GM10847 (cell line): ENCODE measurements around the gene ZNF48.

Experiments
- POLR2A ChIP-seq: IDR thresholded peaks from 2 replicates; pipeline ENCODE4 v1.6.1; 2011; ENCODE audit not compliant: insufficient read length; ENCODE audit errors: extremely low read depth

ZNF48 gene

GRCh38 chr16:30409125-30410060 lies 14.2 kb downstream of the ZNF48 start:
- TF ChIP-seq POLR2A, result no peak

- no peak for TF ChIP-seq POLR2A
These were observed 18.0 kb downstream of the ZNF48 start for GRCh38 chr16:30413112-30413806.

- no peak for TF ChIP-seq POLR2A
These were observed 18.9 kb downstream of the ZNF48 start for GRCh38 chr16:30414159-30414558.

- TF ChIP-seq POLR2A, result no peak
These were observed 20.9 kb downstream of the ZNF48 start for GRCh38 chr16:30416047-30416603.

- TF ChIP-seq POLR2A, result no peak
These were observed 21.7 kb downstream of the ZNF48 start for GRCh38 chr16:30416624-30417528.

- TF ChIP-seq POLR2A, result peak; percentile 14
These were observed 22.5 kb downstream of the ZNF48 start for GRCh38 chr16:30417529-30418349.

- no peak for TF ChIP-seq POLR2A
These were observed 23.3 kb downstream of the ZNF48 start for GRCh38 chr16:30418350-30419181.

- no peak for TF ChIP-seq POLR2A
These were observed 25.8 kb downstream of the ZNF48 start for GRCh38 chr16:30421010-30421409.

- TF ChIP-seq POLR2A, result no peak
These were observed 32.8 kb downstream of the ZNF48 start for GRCh38 chr16:30428055-30428454.

GRCh38 chr16:30429418-30429677 lies 34.1 kb downstream of the ZNF48 start:
- TF ChIP-seq POLR2A, result no peak

- TF ChIP-seq POLR2A, result peak; percentile 41
These were observed 34.6 kb downstream of the ZNF48 start, which contains the start of gene DCTPP1 for GRCh38 chr16:30429678-30430427. TSS of gene DCTPP1 (minus strand) at chr16:30430030. CDS start at chr16:30429980, 50 bp downstream.

- TF ChIP-seq POLR2A, result no peak
These were observed 35.3 kb downstream of the ZNF48 start for GRCh38 chr16:30430428-30430970.

GRCh38 chr16:30434852-30435251 lies 39.6 kb downstream of the ZNF48 start:
- no peak for TF ChIP-seq POLR2A
